GM23248 (cell line): Measurements from ENCODE around the gene ACTL10. TPM values are rescaled to one million over a fixed set of nuclear protein-coding genes. Genes with fewer than 3 reads are reported as not detected.
"Not testable (repeated sequence)": the region's sequence is repeated elsewhere in the genome, so short reads cannot be mapped to it uniquely, and the experiment has no call there.

ENCODE experiments used
- DNase-seq: peaks from one replicate; pipeline ENCODE4 v3.0.0-alpha.2; 2015
- H2AFZ ChIP-seq: fragments of 200-600 bp; sonication (generic); 2 replicates; pipeline ENCODE4 v1.6.1; 2016; ENCODE audit warnings: antibody characterized with exemption
- H3F3A ChIP-seq: fragments of 200-600 bp; sonication (generic); 2 replicates; pipeline ENCODE4 v1.6.1; 2016; ENCODE audit warnings: mild to moderate bottlenecking, antibody characterized with exemption, mixed run types; ENCODE audit not compliant: insufficient read depth
- H3K27ac ChIP-seq: fragments of 200-600 bp; sonication (generic); 2 replicates; pipeline ENCODE4 v1.5.1; 2016; ENCODE audit warnings: mild to moderate bottlenecking
- H3K27me3 ChIP-seq: fragments of 200-600 bp; sonication (generic); replicated peaks from 2 replicates; pipeline ENCODE4 v1.6.1; 2016; ENCODE audit warnings: mild to moderate bottlenecking; ENCODE audit not compliant: insufficient read depth
- H3K36me3 ChIP-seq: fragments of 200-600 bp; sonication (generic); 2 replicates; pipeline ENCODE4 v1.6.1; 2016; ENCODE audit warnings: low read depth, mild to moderate bottlenecking
- H3K4me1 ChIP-seq: fragments of 200-600 bp; sonication (generic); 2 replicates; pipeline ENCODE4 v1.6.1; 2016; ENCODE audit warnings: mild to moderate bottlenecking; ENCODE audit not compliant: insufficient read depth
- H3K4me2 ChIP-seq: fragments of 200-600 bp; sonication (generic); one replicate; pipeline ENCODE4 v1.6.1; 2016; ENCODE audit warnings: mild to moderate bottlenecking; ENCODE audit not compliant: unreplicated experiment
- H3K4me3 ChIP-seq: fragments of 200-600 bp; sonication (generic); 2 replicates; pipeline ENCODE4 v1.5.1; 2016; ENCODE audit warnings: mild to moderate bottlenecking
- H3K79me2 ChIP-seq: fragments of 200-600 bp; sonication (generic); 2 replicates; pipeline ENCODE4 v1.6.1; 2016; ENCODE audit warnings: mild to moderate bottlenecking; ENCODE audit not compliant: insufficient read depth
- H3K9ac ChIP-seq: fragments of 200-600 bp; sonication (generic); 2 replicates; pipeline ENCODE4 v1.6.1; 2016; ENCODE audit warnings: mild to moderate bottlenecking
- H3K9me2 ChIP-seq: fragments of 200-600 bp; sonication (generic); 2 replicates; pipeline ENCODE4 v1.6.1; 2016; ENCODE audit warnings: mixed run types, mild to moderate bottlenecking, moderate library complexity; ENCODE audit not compliant: insufficient read depth
- H3K9me3 ChIP-seq: fragments of 200-600 bp; sonication (generic); one replicate; pipeline ENCODE4 v1.6.1; 2017; ENCODE audit warnings: low read depth
- H4K20me1 ChIP-seq: fragments of 200-600 bp; sonication (generic); 2 replicates; pipeline ENCODE4 v1.6.0; 2016; ENCODE audit not compliant: insufficient read depth
- EZH2 ChIP-seq: fragments of 200-600 bp; sonication (generic); IDR thresholded peaks from 2 replicates; pipeline ENCODE4 v1.6.1; 2018; ENCODE audit warnings: antibody characterized with exemption, mild to moderate bottlenecking; ENCODE audit not compliant: insufficient read depth, poor library complexity, severe bottlenecking
- EZH2phosphoT487 ChIP-seq: fragments of 200-600 bp; sonication (generic); IDR thresholded peaks from 2 replicates; pipeline ENCODE4 v1.6.1; 2018; ENCODE audit warnings: antibody characterized with exemption, moderate library complexity, mild to moderate bottlenecking, low read depth; ENCODE audit not compliant: insufficient read depth
- WGBS, 2 experiments: methylation state at CpG; one replicate each; pipeline ENCODE4 v1.1.6; 2015 to 2017; ENCODE audit warnings: low lambda C conversion rate in 2 of 2, low coverage in 1 of 2; ENCODE audit errors: missing lambda C conversion rate in 2 of 2; 5-methylcytosine and 5-hydroxymethylcytosine counted together
- in situ Hi-C: fragments of 300-500 bp; cut with MboI; formaldehyde crosslinking; loops from 2 replicates; pipeline ENCODE4 v1.15.0; 2020
- polyA plus RNA-seq: library from polyadenylated mRNA; unstranded; fragments of >200 nt; fragmentation: Nextera tagmentation; extraction: Ambion mirVana; gene quantifications from 2 replicates; pipeline ENCODE4 v1.2.1, GENCODE V29; 2016
- total RNA-seq: library from RNA; depleted of rRNA; stranded (reverse); fragments of >200 nt; shearing (Covaris generic); gene quantifications from 2 replicates; pipeline ENCODE4 v1.2.3, GENCODE V29; 2014

ACTL10 gene
- total and polyA plus RNA-seq, 2 experiments from 2014 or later: 1.7 to 3.4 TPM

DNA sequence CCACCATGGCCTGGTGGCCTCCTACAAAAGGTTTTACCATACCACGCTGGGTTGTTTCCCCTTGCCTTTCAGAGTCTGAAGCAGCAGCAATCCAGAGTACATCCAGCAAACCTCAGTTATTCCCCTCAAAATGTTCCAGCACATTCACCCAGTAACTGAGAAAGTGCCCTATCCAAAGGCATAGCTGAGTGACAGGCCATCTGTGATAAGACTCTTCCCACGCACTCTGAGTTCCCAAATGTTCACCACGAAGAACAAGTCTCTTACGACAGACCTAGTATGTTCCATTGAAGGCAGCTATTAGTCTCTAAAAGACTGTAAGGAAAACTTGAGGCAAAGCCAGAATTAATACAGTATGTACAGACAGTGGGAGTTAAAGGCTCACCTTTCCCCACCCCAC, 36.2 kb upstream of the ACTL10 start:
- in situ Hi-C loops: no loop called here
- 89 to 90% methylated on average over 4 of the region's 4 CpGs for WGBS, 2 experiments
- no peaks in the 10 kb centered on the region for H3K4me1 ChIP-seq
- no peak overlapping the region for H2AFZ ChIP-seq
- no peak overlapping the region for H3K9ac ChIP-seq
- no peak overlapping the region for H3K4me3 ChIP-seq
- H3K9me3 ChIP-seq: no peaks in the 10 kb centered on the region
- no peak overlapping the region for H3K4me2 ChIP-seq
- H3K9me2 ChIP-seq: no peaks in the 10 kb centered on the region
- H3K27ac ChIP-seq: no peak overlapping the region
- TF ChIP-seq EZH2: no peak
- TF ChIP-seq EZH2phosphoT487: no peak
- no peaks in the 10 kb centered on the region for H3F3A ChIP-seq
- DNase-seq: no peak
- H4K20me1 ChIP-seq: no peaks in the 10 kb centered on the region
- no peaks in the 10 kb centered on the region for H3K27me3 ChIP-seq
- no peaks in the 10 kb centered on the region for H3K79me2 ChIP-seq
- H3K36me3 ChIP-seq: peaks cover 6% of the 10 kb centered on the region; the same call in 1 of the 2 replicates

DNA sequence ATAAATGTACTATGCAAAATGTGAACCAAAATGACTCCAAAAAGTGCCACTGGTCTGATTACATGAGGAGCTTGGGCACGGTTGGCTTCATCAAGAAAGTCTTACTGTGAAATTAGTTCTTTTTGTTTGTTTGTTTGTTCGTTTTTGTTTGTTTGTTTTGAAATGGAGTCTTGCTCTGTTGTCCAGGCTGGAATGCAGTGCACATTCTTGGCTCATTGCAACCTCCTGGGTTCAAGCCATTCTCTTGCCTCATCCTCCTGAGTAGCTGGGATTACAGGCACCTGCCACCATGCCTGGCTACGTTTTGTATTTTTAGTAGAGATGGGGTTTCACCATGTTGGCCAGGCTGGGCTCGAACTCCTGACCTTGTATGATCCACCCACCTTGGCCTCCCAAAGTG, 34.8 kb upstream of the ACTL10 start:
- H3K4me3 ChIP-seq, in situ Hi-C loops, H2AFZ ChIP-seq, DNase-seq, H3K4me1 ChIP-seq, H3K9ac ChIP-seq, H3K9me2 ChIP-seq, H3K27ac ChIP-seq, H3K4me2 ChIP-seq, H3K27me3 ChIP-seq, H3K9me3 ChIP-seq, H3K79me2 ChIP-seq, H3K36me3 ChIP-seq, H3F3A ChIP-seq, H4K20me1 ChIP-seq: not testable (repeated sequence)
- 79 to 82% methylated on average over 4 of the region's 4 CpGs for WGBS, 2 experiments

DNA sequence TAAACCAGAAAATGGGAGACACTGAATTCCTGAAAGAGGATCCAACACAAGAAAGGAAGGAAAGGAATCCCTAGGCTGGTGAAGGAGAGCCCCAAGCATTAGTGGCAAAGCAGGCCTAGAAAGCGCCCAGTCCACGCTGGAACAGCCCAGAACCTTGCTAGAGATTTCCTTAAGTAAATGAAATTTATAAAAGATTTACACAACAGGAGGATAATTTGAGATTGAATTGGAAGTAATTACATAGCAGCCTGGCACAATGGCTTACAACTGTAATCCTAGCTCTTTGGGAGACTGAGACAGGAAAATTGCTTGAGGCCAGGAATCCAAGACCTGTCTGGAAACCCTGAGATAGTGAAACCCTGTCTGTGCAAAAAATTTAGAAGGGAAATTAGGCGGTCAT, 31.4 kb upstream of the ACTL10 start:
- WGBS, 2 experiments: 95 to 100% methylated on average over 3 of the region's 3 CpGs

DNA sequence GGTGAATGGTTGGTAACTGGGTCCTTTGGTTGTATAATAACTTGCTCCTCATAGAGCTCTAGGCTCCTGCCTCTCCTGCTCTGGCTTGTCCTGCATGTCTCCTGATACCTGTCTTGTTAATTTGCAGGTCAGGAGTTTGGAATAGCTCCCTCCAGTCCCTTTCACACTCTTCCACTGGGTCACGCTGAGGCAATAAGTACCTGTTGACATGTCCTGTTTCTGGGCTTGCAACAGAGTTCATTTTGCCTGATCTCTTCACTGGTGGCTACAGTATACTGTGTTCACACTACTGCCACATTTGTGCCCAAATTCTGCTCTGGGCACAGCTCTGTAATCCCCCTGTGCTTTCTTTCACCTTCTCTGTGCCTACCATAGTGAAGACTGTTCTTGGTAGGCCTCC, 30.0 kb upstream of the ACTL10 start:
- Histone ChIP-seq H3F3A (no peaks in the 10 kb centered on the region), H3K79me2 (no peaks in the 10 kb centered on the region), H3K27me3 (no peaks in the 10 kb centered on the region), H3K9me2 (no peaks in the 10 kb centered on the region), H3K27ac (no peak overlapping the region), H2AFZ (no peak overlapping the region), H3K4me1 (no peaks in the 10 kb centered on the region), H3K4me3 (no peak overlapping the region), H3K9ac (no peak overlapping the region), H3K36me3 (peaks cover 14% of the 10 kb centered on the region; the same call in 1 of the 2 replicates), H3K4me2 (no peak overlapping the region), H3K9me3 (no peaks in the 10 kb centered on the region), H4K20me1 (no peaks in the 10 kb centered on the region)
- no peak for TF ChIP-seq EZH2phosphoT487
- no peak for TF ChIP-seq EZH2
- in situ Hi-C loops: no loop called here
- DNase-seq: no peak
- WGBS, 2 experiments: 94% methylated on average over 1 of the region's 1 CpG

More for the DNA sequence above, 31.4 kb upstream of the ACTL10 start:
- Histone ChIP-seq H3K9me3 (no peaks in the 10 kb centered on the region), H3K4me1 (no peaks in the 10 kb centered on the region), H3K4me3 (no peak overlapping the region), H3F3A (no peaks in the 10 kb centered on the region), H4K20me1 (no peaks in the 10 kb centered on the region), H3K36me3 (peaks cover 16% of the 10 kb centered on the region; the same call in 1 of the 2 replicates), H3K27ac (no peak overlapping the region), H2AFZ (no peak overlapping the region), H3K4me2 (no peak overlapping the region), H3K9ac (no peak overlapping the region), H3K9me2 (no peaks in the 10 kb centered on the region), H3K79me2 (no peaks in the 10 kb centered on the region), H3K27me3 (no peaks in the 10 kb centered on the region)
- DNase-seq: no peak
- in situ Hi-C loops: no loop called here
- no peak for TF ChIP-seq EZH2phosphoT487
- no peak for TF ChIP-seq EZH2

DNA sequence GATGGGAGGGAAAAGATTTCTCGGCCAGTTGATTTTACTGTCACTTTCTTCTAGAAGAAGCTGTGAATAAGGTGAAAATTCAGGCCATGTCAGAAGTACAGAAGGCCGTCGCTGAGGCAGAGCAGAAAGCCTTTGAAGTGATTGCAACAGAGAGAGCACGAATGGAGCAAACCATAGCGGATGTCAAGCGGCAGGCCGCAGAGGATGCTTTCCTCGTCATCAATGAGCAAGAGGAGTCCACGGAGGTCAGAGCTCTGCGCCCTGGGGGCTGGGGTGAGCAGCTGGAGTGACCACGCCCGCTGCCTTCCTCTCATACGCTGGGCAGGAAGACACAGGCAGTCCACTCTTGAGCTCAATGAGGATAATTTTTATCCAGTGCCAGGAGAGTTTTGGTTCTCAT, 26.5 kb upstream of the ACTL10 start:
- 93 to 97% methylated on average over 13 of the region's 13 CpGs for WGBS, 2 experiments
- no peak for TF ChIP-seq EZH2phosphoT487
- no peak for TF ChIP-seq EZH2
- Histone ChIP-seq H3K4me3 (no peak overlapping the region), H3K27me3 (no peaks in the 10 kb centered on the region), H3K4me1 (no peaks in the 10 kb centered on the region), H4K20me1 (no peaks in the 10 kb centered on the region), H3K79me2 (no peaks in the 10 kb centered on the region), H3F3A (no peaks in the 10 kb centered on the region), H2AFZ (no peak overlapping the region), H3K9me3 (no peaks in the 10 kb centered on the region), H3K27ac (no peak overlapping the region), H3K9me2 (no peaks in the 10 kb centered on the region), H3K36me3 (peaks cover 19% of the 10 kb centered on the region; the same call in 1 of the 2 replicates), H3K4me2 (no peak overlapping the region), H3K9ac (no peak overlapping the region)
- DNase-seq: no peak
- in situ Hi-C loops: loop anchor here (10.0 kb wide), 1 partner anchor 55 kb away; no protein-coding TSS in a partner anchor
